SK-N-SH treated with all-trans-retinoic acid at 6 μM for 48 hours (cell line): ENCODE measurements around the gene ZNF777.

Experiments
- CSDC2 ChIP-seq: fragments of 250-450 bp; sonication (Bioruptor Pico); IDR thresholded peaks from 2 replicates; pipeline ENCODE4 v1.5.0; 2020; ENCODE audit warnings: mild to moderate bottlenecking, moderate library complexity
- OSR1 ChIP-seq: fragments of 250-450 bp; sonication (Bioruptor Pico); IDR thresholded peaks from 2 replicates; pipeline ENCODE4 v1.8.0; 2022; ENCODE audit warnings: moderate library complexity, mild to moderate bottlenecking, inconsistent platforms
- RARB ChIP-seq: fragments of 250-450 bp; sonication (Bioruptor Pico); IDR thresholded peaks from 2 replicates; pipeline ENCODE4 v1.8.0; 2021; ENCODE audit warnings: mild to moderate bottlenecking, moderate library complexity
- ZNF8 ChIP-seq: fragments of 450-650 bp; formaldehyde crosslinking; IDR thresholded peaks from 2 replicates; pipeline ENCODE4 v1.5.0; 2020; ENCODE audit warnings: mild to moderate bottlenecking, moderate library complexity
- TF ChIP-seq, protein P1 (sequence below): fragments of 250-450 bp; sonication (Bioruptor Pico); IDR thresholded peaks from 2 replicates; pipeline ENCODE4 v1.5.1; 2020; ENCODE audit warnings: low read depth, mild to moderate bottlenecking, moderate library complexity
- TF ChIP-seq, protein P2 (sequence below): fragments of 250-450 bp; sonication (Bioruptor Pico); IDR thresholded peaks from 2 replicates; pipeline ENCODE4 v1.8.0; 2020; ENCODE audit warnings: mild to moderate bottlenecking, moderate library complexity, borderline replicate concordance

GRCh38 chr7:149420006-149420405 lies 40.9 kb downstream of the ZNF777 start:
- no peak for TF ChIP-seq RARB
- TF ChIP-seq, protein P1, sequence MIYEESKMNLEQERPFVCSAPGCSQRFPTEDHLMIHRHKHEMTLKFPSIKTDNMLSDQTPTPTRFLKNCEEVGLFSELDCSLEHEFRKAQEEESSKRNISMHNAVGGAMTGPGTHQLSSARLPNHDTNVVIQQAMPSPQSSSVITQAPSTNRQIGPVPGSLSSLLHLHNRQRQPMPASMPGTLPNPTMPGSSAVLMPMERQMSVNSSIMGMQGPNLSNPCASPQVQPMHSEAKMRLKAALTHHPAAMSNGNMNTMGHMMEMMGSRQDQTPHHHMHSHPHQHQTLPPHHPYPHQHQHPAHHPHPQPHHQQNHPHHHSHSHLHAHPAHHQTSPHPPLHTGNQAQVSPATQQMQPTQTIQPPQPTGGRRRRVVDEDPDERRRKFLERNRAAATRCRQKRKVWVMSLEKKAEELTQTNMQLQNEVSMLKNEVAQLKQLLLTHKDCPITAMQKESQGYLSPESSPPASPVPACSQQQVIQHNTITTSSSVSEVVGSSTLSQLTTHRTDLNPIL = no peak
- TF ChIP-seq ZNF8 (CRISPR knock-in tag) = no peak
- TF ChIP-seq OSR1 (CRISPR knock-in tag) = no peak
- TF ChIP-seq, protein P2, sequence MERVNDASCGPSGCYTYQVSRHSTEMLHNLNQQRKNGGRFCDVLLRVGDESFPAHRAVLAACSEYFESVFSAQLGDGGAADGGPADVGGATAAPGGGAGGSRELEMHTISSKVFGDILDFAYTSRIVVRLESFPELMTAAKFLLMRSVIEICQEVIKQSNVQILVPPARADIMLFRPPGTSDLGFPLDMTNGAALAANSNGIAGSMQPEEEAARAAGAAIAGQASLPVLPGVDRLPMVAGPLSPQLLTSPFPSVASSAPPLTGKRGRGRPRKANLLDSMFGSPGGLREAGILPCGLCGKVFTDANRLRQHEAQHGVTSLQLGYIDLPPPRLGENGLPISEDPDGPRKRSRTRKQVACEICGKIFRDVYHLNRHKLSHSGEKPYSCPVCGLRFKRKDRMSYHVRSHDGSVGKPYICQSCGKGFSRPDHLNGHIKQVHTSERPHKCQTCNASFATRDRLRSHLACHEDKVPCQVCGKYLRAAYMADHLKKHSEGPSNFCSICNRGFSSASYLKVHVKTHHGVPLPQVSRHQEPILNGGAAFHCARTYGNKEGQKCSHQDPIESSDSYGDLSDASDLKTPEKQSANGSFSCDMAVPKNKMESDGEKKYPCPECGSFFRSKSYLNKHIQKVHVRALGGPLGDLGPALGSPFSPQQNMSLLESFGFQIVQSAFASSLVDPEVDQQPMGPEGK (CRISPR knock-in tag) = no peak
- no peak for TF ChIP-seq CSDC2 (CRISPR knock-in tag)
